ENCODE measurements around the gene AFDN. TPM values are rescaled to one million over a fixed set of nuclear protein-coding genes. Genes with fewer than 3 reads are reported as not detected.

The AFDN gene
- total and polyA plus RNA-seq, 2 experiments from 2014 or later = 66.9 to 200 TPM

- TF ChIP-seq EZH2 (IDR thresholded peaks at IDR 0.05; ENCODE audit: low read depth, unreplicated experiment) = no peak
- TF ChIP-seq NANOG (IDR thresholded peaks at IDR 0.05; ENCODE audit: borderline replicate concordance) = no peak
- no peak for TF ChIP-seq JUNB (IDR thresholded peaks at IDR 0.05; ENCODE audit: unreplicated experiment)
- TF ChIP-seq ZNF331 (CRISPR knock-in tag; IDR thresholded peaks at IDR 0.05; ENCODE audit: low read depth) = no peak
- no peak for TF ChIP-seq CREB1 (CRISPR knock-in tag; IDR thresholded peaks at IDR 0.05; ENCODE audit: low read depth)
- no peak for TF ChIP-seq REST (IDR thresholded peaks at IDR 0.05; ENCODE audit: unreplicated experiment)
- no peak for TF ChIP-seq POLR2AphosphoS5 (IDR thresholded peaks at IDR 0.05; ENCODE audit: low read depth)
- TF ChIP-seq STAT1 (IDR thresholded peaks at IDR 0.05; ENCODE audit: unreplicated experiment) = no peak
- no peak for TF ChIP-seq EZH2phosphoT487 (IDR thresholded peaks at IDR 0.05; ENCODE audit: unreplicated experiment)
- no peak for TF ChIP-seq ZNF462 (CRISPR knock-in tag; IDR thresholded peaks at IDR 0.05)
- Mint-ChIP-seq H3K27me3 (ENCODE audit: insufficient read depth, low read depth, poor library complexity) (no peaks in the 10 kb centered on the region), H3K27ac (no peak overlapping the region), H3K4me3 (no peak overlapping the region), H3K4me1 (no peaks in the 10 kb centered on the region), H3K9me3 (no peaks in the 10 kb centered on the region), H3K36me3 (ENCODE audit: low read depth) (peaks cover 60% of the 10 kb centered on the region)
- Histone ChIP-seq H3K79me2 (replicated peaks; ENCODE audit: insufficient read depth) (no peaks in the 10 kb centered on the region; the same call in 1 of the 2 replicates), H2AFZ (no peak overlapping the region), H3K4me2 (no peak overlapping the region), H3F3A (replicated peaks; ENCODE audit: low read depth) (no peaks in the 10 kb centered on the region), H3K9me2 (ENCODE audit: insufficient read depth) (no peaks in the 10 kb centered on the region), H3K36me3 (ENCODE audit: insufficient read depth) (peaks cover 45% of the 10 kb centered on the region), H3K4me1 (ENCODE audit: insufficient read depth) (no peaks in the 10 kb centered on the region), H3K27ac (ENCODE audit: low read depth) (no peak overlapping the region), H3K4me3 (no peak overlapping the region), H3K27me3 (ENCODE audit: insufficient read depth) (no peaks in the 10 kb centered on the region), H4K20me1 (replicated peaks; ENCODE audit: insufficient read depth) (0 out of 2 replicates have a peak, but pooled peaks cover 2% of the 10 kb centered on the region)
- no peak for DNase-seq (ENCODE audit: low spot score)
- ATAC-seq = peak; percentile 39
Observed at GRCh38 chr6:167920165-167920564, 93.5 kb downstream of the AFDN start.
